ENCODE results near the gene FOXO6.

GRCh38 chr1:41314376-41315145 lies 46.7 kb upstream of the FOXO6 start:
- TF ChIP-seq, protein P1, sequence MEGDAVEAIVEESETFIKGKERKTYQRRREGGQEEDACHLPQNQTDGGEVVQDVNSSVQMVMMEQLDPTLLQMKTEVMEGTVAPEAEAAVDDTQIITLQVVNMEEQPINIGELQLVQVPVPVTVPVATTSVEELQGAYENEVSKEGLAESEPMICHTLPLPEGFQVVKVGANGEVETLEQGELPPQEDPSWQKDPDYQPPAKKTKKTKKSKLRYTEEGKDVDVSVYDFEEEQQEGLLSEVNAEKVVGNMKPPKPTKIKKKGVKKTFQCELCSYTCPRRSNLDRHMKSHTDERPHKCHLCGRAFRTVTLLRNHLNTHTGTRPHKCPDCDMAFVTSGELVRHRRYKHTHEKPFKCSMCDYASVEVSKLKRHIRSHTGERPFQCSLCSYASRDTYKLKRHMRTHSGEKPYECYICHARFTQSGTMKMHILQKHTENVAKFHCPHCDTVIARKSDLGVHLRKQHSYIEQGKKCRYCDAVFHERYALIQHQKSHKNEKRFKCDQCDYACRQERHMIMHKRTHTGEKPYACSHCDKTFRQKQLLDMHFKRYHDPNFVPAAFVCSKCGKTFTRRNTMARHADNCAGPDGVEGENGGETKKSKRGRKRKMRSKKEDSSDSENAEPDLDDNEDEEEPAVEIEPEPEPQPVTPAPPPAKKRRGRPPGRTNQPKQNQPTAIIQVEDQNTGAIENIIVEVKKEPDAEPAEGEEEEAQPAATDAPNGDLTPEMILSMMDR (conservative IDR thresholded peaks at IDR 0.05 in 1 of 2, IDR thresholded peaks at IDR 0.05 in 1 of 2; ENCODE audit: low read depth in 1 of 2, low read length in 2 of 2) = no peak
- no peak for TF ChIP-seq EZH2 (IDR thresholded peaks at IDR 0.05; ENCODE audit: low read length, missing control alignments)

Measured in fibroblast of lung (primary cell).